Prostate gland (tissue), 2 donors: ENCODE results near the gene TSPYL4.

Source experiments
- POLR2A ChIP-seq: fragments of 450-650 bp; IDR thresholded peaks from one replicate; pipeline ENCODE4 v1.6.1; 2016; ENCODE audit warnings: antibody characterized with exemption, mild to moderate bottlenecking
- TF ChIP-seq, protein P1 (sequence below), 4 experiments: fragments of 200-600 bp in 2 of 4; fragments of 450-650 bp in 2 of 4; sonication (generic) in 2 of 4; IDR thresholded peaks; 1 replicate in 3 of 4; 2 replicates in 1 of 4; pipeline ENCODE4 v1.5.1; 2016 to 2019; ENCODE audit warnings: antibody characterized with exemption in 4 of 4, mild to moderate bottlenecking in 2 of 4, moderate library complexity in 2 of 4

GRCh38 chr6:116217069-116217468 is 36.8 kb downstream of the TSPYL4 start:
- TF ChIP-seq, protein P1, sequence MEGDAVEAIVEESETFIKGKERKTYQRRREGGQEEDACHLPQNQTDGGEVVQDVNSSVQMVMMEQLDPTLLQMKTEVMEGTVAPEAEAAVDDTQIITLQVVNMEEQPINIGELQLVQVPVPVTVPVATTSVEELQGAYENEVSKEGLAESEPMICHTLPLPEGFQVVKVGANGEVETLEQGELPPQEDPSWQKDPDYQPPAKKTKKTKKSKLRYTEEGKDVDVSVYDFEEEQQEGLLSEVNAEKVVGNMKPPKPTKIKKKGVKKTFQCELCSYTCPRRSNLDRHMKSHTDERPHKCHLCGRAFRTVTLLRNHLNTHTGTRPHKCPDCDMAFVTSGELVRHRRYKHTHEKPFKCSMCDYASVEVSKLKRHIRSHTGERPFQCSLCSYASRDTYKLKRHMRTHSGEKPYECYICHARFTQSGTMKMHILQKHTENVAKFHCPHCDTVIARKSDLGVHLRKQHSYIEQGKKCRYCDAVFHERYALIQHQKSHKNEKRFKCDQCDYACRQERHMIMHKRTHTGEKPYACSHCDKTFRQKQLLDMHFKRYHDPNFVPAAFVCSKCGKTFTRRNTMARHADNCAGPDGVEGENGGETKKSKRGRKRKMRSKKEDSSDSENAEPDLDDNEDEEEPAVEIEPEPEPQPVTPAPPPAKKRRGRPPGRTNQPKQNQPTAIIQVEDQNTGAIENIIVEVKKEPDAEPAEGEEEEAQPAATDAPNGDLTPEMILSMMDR (IDR thresholded peaks at IDR 0.05) = peak in 3 of 4 experiments; percentile 33 to 57 (median 53)
- TF ChIP-seq POLR2A = no peak
